Osteoblast (primary cell): ENCODE measurements around the gene CDC42BPA. TPM values are rescaled to one million over a fixed set of nuclear protein-coding genes. Genes with fewer than 3 reads are reported as not detected.
A peak's percentile ranks its signal among the peaks of the same experiment; 100 is the strongest.

Experiments used
- DNase-seq: peaks from one replicate; pipeline ENCODE4 v3.0.0; 2011; ENCODE audit warnings: low spot score, mixed read lengths; ENCODE audit not compliant: insufficient read length; ENCODE audit errors: missing footprints
- H2AFZ ChIP-seq: 2 replicates; pipeline ENCODE4 v1.6.0; 2011; ENCODE audit warnings: mild to moderate bottlenecking, low read length
- H3K27ac ChIP-seq: 2 replicates; pipeline ENCODE4 v1.5.1; 2011; ENCODE audit warnings: mild to moderate bottlenecking, low read depth, low read length, moderate library complexity
- H3K27me3 ChIP-seq: 2 replicates; pipeline ENCODE4 v1.6.0; 2012; ENCODE audit warnings: mild to moderate bottlenecking, control low read depth, inconsistent platforms, low read length, moderate library complexity; ENCODE audit not compliant: insufficient read depth
- H3K36me3 ChIP-seq: 2 replicates; pipeline ENCODE4 v1.5.1; 2011; ENCODE audit warnings: mild to moderate bottlenecking, low read length, control low read depth, moderate library complexity; ENCODE audit not compliant: insufficient read depth
- H3K4me1 ChIP-seq: 2 replicates; pipeline ENCODE4 v1.5.1; 2011; ENCODE audit warnings: mild to moderate bottlenecking, low read length, control low read depth, moderate library complexity; ENCODE audit not compliant: insufficient read depth
- H3K4me2 ChIP-seq: 2 replicates; pipeline ENCODE4 v1.6.0; 2011; ENCODE audit warnings: mild to moderate bottlenecking, low read length; ENCODE audit not compliant: insufficient read depth
- H3K4me3 ChIP-seq: fragments of 200-600 bp; sonication (generic); 3 replicates; pipeline ENCODE4 v1.5.1; 2012; ENCODE audit warnings: mild to moderate bottlenecking, low read length, inconsistent platforms; ENCODE audit not compliant: insufficient read depth
- H3K79me2 ChIP-seq: 2 replicates; pipeline ENCODE4 v1.6.0; 2012; ENCODE audit warnings: mild to moderate bottlenecking, low read length, control low read depth, inconsistent platforms; ENCODE audit not compliant: insufficient read depth
- H3K9me3 ChIP-seq: 2 replicates; pipeline ENCODE4 v1.5.1; 2011; ENCODE audit warnings: low read depth, low read length, control low read depth
- H4K20me1 ChIP-seq: 2 replicates; pipeline ENCODE4 v1.6.0; 2012; ENCODE audit warnings: mild to moderate bottlenecking, low read length, control low read depth; ENCODE audit not compliant: insufficient read depth
- total RNA-seq: library from RNA; depleted of rRNA; stranded (reverse); fragments of >200 nt; gene quantifications from 2 replicates; pipeline ENCODE4 v1.2.3, GENCODE V29; 2012
- TF ChIP-seq, protein P1 (sequence below): IDR thresholded peaks from 2 replicates; pipeline ENCODE4 v1.5.1; 2011; ENCODE audit warnings: mild to moderate bottlenecking, low read depth, low read length, moderate library complexity; ENCODE audit errors: extremely low read depth

Gene CDC42BPA
- total RNA-seq, 1 donor, result 77.8 TPM

DNA sequence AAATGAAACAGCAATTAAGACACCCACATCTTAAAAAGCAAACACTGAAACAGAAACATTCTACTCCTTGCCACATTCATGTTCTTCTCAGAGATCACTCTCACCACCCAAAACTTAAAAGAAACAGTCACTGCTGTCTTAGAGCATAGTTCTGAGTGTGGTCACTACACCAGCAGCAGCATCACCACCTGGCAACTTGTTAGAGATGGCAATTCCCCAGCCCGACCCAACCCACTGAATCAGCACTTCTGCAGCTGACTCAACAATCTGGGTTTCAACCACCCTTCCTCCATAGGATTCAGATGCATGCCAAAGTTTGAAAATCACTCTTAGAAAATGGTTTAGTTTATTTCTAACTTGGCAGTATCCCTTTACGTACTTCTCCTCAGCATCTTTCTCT, 126.1 kb downstream of the CDC42BPA start:
- H2AFZ ChIP-seq, result no peak overlapping the region
- H3K4me3 ChIP-seq, result no peak overlapping the region
- H3K4me2 ChIP-seq, result peak overlapping the region; percentile 57
- peak; percentile 88 for DNase-seq
- H3K4me1 ChIP-seq, result peaks cover 11% of the 10 kb centered on the region
- no peaks in the 10 kb centered on the region for H3K9me3 ChIP-seq
- peaks cover 19% of the 10 kb centered on the region for H3K79me2 ChIP-seq
- H4K20me1 ChIP-seq, result no peaks in the 10 kb centered on the region
- peak overlapping the region; percentile 59 for H3K27ac ChIP-seq
- no peaks in the 10 kb centered on the region for H3K36me3 ChIP-seq
- no peaks in the 10 kb centered on the region for H3K27me3 ChIP-seq
- TF ChIP-seq, protein P1, sequence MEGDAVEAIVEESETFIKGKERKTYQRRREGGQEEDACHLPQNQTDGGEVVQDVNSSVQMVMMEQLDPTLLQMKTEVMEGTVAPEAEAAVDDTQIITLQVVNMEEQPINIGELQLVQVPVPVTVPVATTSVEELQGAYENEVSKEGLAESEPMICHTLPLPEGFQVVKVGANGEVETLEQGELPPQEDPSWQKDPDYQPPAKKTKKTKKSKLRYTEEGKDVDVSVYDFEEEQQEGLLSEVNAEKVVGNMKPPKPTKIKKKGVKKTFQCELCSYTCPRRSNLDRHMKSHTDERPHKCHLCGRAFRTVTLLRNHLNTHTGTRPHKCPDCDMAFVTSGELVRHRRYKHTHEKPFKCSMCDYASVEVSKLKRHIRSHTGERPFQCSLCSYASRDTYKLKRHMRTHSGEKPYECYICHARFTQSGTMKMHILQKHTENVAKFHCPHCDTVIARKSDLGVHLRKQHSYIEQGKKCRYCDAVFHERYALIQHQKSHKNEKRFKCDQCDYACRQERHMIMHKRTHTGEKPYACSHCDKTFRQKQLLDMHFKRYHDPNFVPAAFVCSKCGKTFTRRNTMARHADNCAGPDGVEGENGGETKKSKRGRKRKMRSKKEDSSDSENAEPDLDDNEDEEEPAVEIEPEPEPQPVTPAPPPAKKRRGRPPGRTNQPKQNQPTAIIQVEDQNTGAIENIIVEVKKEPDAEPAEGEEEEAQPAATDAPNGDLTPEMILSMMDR, result no peak

GRCh38 chr1:227191607-227192006, 126.7 kb downstream of the CDC42BPA start:
- Histone ChIP-seq H3K4me1 (peaks cover 11% of the 10 kb centered on the region), H2AFZ (no peak overlapping the region), H3K4me3 (no peak overlapping the region), H3K36me3 (no peaks in the 10 kb centered on the region), H3K79me2 (peaks cover 22% of the 10 kb centered on the region), H3K27ac (peak overlapping the region; percentile 59), H3K9me3 (no peaks in the 10 kb centered on the region), H3K27me3 (no peaks in the 10 kb centered on the region), H3K4me2 (peak overlapping the region; percentile 57), H4K20me1 (no peaks in the 10 kb centered on the region)
- TF ChIP-seq, protein P1, result no peak
- peak; percentile 2 for DNase-seq

GRCh38 chr1:227190321-227190720, 128.0 kb downstream of the CDC42BPA start:
- H3K36me3 ChIP-seq, result no peaks in the 10 kb centered on the region
- no peak overlapping the region for H2AFZ ChIP-seq
- no peak for DNase-seq
- no peak overlapping the region for H3K4me2 ChIP-seq
- H3K4me3 ChIP-seq, result no peak overlapping the region
- H4K20me1 ChIP-seq, result no peaks in the 10 kb centered on the region
- H3K27ac ChIP-seq, result no peak overlapping the region
- no peaks in the 10 kb centered on the region for H3K9me3 ChIP-seq
- H3K27me3 ChIP-seq, result no peaks in the 10 kb centered on the region
- H3K4me1 ChIP-seq, result peaks cover 11% of the 10 kb centered on the region
- H3K79me2 ChIP-seq, result peaks cover 30% of the 10 kb centered on the region
- TF ChIP-seq, protein P1, result no peak

- TF ChIP-seq, protein P1, result no peak
- Histone ChIP-seq H3K4me3 (no peak overlapping the region), H3K27me3 (no peaks in the 10 kb centered on the region), H2AFZ (no peak overlapping the region), H3K4me2 (no peak overlapping the region), H3K27ac (no peak overlapping the region), H4K20me1 (no peaks in the 10 kb centered on the region), H3K4me1 (no peaks in the 10 kb centered on the region), H3K79me2 (peaks cover 36% of the 10 kb centered on the region), H3K9me3 (no peaks in the 10 kb centered on the region), H3K36me3 (no peaks in the 10 kb centered on the region)
- no peak for DNase-seq
These were observed 133.0 kb downstream of the CDC42BPA start for GRCh38 chr1:227185291-227185690.
